NCI-H146 (cell line): ENCODE data around the gene NEK3.
A peak's percentile ranks its signal among the peaks of the same experiment; 100 is the strongest.
"Not testable (repeated sequence)": the region's sequence is repeated elsewhere in the genome, so short reads cannot be mapped to it uniquely, and the experiment has no call there.

ENCODE experiments used
- DNase-seq: peaks from one replicate; lab custom pipeline; 2025; lab: John Stamatoyannopoulos, UW

Gene NEK3

GRCh38 chr13:52169839-52170238 is 10.4 kb upstream of the NEK3 start:
- DNase-seq, result no peak

- DNase-seq, result no peak
Measured at GRCh38 chr13:52165411-52165810, 6.0 kb upstream of the NEK3 start.

- DNase-seq, result no peak
Measured at GRCh38 chr13:52164989-52165388, 5.6 kb upstream of the NEK3 start.

- DNase-seq, result not testable (repeated sequence)
Measured at GRCh38 chr13:52163878-52164277, 4.5 kb upstream of the NEK3 start.

DNA sequence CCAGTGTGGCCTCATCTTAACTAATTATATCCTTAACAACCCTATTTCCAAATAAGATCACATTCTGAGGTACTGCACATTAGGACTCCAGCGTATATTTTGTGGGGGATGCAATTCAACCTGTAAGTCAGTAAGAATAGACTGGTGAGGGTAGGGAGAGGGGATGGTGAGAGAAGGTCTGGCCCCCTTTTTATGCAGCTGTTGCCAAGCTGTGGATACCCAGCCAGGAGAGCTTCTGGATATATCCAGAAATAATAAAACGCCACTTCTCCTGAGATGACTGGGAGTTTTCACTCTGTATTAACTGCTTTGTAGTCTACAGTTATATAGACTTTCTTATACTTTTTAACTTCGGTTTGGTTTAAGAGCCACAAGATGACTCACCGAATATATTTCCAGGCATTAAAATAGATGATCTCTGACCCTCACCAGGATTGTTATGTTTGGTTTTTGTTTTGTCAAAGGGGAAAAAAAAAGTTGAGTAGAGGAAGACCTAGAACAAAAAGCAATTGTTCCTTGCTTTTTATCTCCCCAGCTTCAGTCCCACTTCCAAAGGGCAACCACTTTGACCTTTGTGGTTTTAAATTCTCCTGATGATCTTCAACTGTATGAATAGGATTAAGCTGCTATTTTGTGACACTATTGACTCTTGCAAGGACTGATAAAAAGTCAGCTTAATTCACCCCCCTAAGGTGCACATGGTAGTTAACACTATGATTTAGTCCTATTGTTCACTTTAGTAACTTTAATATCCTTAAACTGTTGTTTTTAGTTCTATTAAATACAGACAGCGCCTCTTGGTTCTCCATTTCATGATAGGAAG is 3.1 kb upstream of the NEK3 start:
- DNase-seq, result no peak

DNA sequence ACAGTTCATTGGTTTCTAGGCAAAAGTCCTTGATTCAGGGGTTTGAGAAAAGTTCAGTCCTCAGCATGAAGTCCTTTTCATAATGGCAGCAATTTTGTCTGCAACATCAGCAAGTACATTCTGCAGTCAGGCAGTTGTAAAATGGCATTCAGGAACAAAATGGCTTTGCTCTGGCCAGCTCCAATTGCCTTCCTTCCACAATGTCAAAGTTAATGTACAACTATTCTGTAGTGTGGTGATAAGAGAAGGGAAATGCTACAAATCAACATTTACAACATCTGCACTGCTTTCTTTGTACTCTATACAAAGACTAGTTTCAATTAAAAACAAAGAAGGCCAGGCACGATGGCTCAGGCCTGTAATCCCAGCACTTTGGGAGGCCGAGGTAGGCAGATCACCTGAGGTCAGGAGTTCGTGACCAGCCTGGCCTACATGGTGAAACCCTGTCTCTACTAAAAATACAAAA is 1.8 kb upstream of the NEK3 start:
- no peak for DNase-seq

GRCh38 chr13:52160506-52160905 is 1.1 kb upstream of the NEK3 start:
- DNase-seq, result no peak

- DNase-seq, result no peak
Measured at GRCh38 chr13:52160053-52160452, 656 bp upstream of the NEK3 start.

- no peak for DNase-seq
Measured at GRCh38 chr13:52158629-52159158, 703 bp downstream of the NEK3 start.

- DNase-seq, result no peak
Measured at GRCh38 chr13:52156724-52157261, 2.6 kb downstream of the NEK3 start.

DNA sequence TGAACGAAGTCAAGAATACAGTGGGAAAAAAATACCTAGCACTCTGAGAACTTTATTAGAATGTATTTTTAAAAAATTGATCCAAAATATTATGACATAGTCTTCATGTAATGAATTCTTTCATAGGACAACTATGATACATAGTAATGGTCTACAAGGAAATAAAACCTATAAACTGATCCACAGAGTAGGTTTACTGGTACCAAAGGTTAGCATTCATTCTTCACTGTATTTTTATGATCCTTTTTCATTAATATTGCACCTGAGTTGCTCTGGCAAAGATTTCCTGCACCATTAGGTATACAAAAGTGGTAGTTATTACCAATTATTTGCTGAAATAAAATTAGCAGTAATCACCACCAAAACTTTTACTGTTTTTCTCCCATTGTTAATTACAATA is 4.2 kb downstream of the NEK3 start:
- DNase-seq, result no peak

GRCh38 chr13:52147225-52147624 is 12.2 kb downstream of the NEK3 start:
- no peak for DNase-seq

GRCh38 chr13:52141299-52141698 is 18.1 kb downstream of the NEK3 start:
- DNase-seq, result no peak

DNA sequence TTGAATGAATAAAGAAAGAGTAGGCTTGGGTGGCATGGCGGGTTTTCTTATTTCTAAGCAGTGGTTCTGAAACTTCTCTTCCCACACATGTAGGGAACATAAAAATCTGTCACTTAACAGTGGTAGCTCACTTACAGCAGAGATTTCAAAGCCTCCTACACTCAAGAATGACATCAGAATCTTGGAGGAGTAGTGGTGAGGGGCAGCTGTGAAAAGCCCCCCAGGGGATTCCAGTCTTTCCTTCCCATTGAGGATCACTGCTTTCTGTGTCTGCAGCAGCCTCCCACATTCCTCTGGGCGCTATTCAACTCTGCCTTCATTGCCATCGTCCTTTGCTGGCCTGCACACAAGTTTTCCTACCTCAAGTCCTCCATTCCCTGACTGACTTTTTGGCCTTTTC is 21.9 kb downstream of the NEK3 start:
- DNase-seq, result no peak

GRCh38 chr13:52136763-52137162 is 22.6 kb downstream of the NEK3 start:
- DNase-seq, result no peak

GRCh38 chr13:52130641-52131040 is 28.8 kb downstream of the NEK3 start:
- DNase-seq, result no peak

- DNase-seq, result peak; percentile 62
Measured at GRCh38 chr13:52128714-52129700, 30.4 kb downstream of the NEK3 start, which contains the start of gene NEK5. Gene NEK5, minus strand, starts transcription at chr13:52129073. Its CDS starts 1,591 bp downstream, at chr13:52127482.

DNA sequence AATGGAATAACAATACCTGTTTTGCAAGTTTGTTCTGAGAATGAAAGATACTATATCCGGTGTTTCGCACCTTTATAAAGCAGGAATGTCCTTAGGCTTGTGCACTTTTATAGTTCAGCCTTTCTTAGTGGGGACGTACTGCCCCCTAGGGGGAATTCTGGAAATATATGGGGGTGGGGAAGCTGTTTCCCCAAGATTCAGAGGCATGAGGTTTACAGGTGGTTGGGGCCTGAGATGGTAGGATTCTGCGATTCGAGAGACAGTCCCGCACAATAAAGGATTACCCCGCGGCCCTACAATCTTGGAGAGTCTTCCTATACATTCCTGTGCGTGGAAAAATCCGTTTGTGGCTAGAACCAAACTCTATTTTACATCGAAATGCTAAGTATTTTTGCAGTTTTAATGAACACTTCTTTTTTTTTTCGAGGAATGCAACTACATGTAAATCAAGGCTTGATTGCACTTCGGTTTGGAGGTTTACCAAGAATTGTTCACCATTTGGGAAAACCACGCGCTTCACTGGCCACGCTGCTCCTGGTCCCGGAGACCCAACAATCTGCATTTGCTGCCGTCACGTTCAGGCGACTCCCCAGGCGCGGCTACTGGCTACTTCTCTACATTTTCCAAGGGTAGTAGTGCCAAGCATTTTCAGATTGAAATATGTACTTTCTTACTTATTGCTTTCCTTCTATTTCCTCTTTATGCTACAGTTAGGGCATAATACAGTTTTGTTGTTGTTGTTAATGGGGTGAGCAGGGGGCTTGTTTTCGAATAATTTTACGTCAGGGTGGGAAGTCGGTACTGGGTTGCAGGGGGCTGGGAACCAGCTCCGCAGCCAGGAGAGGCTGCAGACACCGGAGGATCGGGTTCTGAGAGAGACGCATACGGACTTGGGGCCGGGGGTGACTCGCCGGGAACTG is 31.4 kb downstream of the NEK3 start:
- DNase-seq, result peak; percentile 60

DNA sequence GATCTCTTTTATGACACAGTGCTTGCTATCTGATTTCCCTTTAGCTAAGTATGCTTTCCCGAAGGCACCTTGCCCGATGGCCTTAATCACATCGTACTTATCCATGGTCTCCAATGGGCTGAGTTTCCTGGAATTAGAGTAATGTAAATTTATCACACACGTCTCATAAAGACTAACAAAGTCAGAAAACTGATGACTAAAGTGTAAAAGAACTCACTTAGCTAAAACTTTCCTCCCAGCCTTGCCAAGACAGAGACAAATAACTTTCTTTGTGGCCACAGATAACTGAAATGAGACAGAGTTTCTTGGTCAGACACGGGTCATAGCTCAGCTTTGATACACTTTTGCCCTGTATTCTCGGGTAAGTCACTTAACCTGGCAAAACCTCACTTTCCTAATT is 32.0 kb downstream of the NEK3 start:
- no peak for DNase-seq

- DNase-seq, result no peak
Measured at GRCh38 chr13:52125547-52125946, 33.9 kb downstream of the NEK3 start.

GRCh38 chr13:52118595-52118994 is 40.8 kb downstream of the NEK3 start:
- no peak for DNase-seq
